ENCODE results near the gene PPP2R5E.

- TF ChIP-seq, protein P1, sequence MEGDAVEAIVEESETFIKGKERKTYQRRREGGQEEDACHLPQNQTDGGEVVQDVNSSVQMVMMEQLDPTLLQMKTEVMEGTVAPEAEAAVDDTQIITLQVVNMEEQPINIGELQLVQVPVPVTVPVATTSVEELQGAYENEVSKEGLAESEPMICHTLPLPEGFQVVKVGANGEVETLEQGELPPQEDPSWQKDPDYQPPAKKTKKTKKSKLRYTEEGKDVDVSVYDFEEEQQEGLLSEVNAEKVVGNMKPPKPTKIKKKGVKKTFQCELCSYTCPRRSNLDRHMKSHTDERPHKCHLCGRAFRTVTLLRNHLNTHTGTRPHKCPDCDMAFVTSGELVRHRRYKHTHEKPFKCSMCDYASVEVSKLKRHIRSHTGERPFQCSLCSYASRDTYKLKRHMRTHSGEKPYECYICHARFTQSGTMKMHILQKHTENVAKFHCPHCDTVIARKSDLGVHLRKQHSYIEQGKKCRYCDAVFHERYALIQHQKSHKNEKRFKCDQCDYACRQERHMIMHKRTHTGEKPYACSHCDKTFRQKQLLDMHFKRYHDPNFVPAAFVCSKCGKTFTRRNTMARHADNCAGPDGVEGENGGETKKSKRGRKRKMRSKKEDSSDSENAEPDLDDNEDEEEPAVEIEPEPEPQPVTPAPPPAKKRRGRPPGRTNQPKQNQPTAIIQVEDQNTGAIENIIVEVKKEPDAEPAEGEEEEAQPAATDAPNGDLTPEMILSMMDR (IDR thresholded peaks at IDR 0.05): no peak
- TF ChIP-seq EZH2 (IDR thresholded peaks at IDR 0.05) (no peak), EZH2phosphoT487 (IDR thresholded peaks at IDR 0.05) (no peak)
Measured at GRCh38 chr14:63562405-63562804, 19.2 kb upstream of the PPP2R5E start.
